SK-N-SH (cell line): ENCODE data around the gene L3MBTL2.

ENCODE experiments used
- EZH2phosphoT487 ChIP-seq: fragments of 200-600 bp; sonication (generic); IDR thresholded peaks from 2 replicates; pipeline ENCODE4 v1.6.1; 2017; ENCODE audit warnings: low read depth, mixed run types, mild to moderate bottlenecking, antibody characterized with exemption, moderate library complexity, borderline replicate concordance
- FOXM1 ChIP-seq: IDR thresholded peaks from 2 replicates; pipeline ENCODE4 v1.4.0; 2012; ENCODE audit warnings: low read depth, mild to moderate bottlenecking
- JUND ChIP-seq: IDR thresholded peaks from 2 replicates; pipeline ENCODE4 v1.4.0; 2012
- MEF2A ChIP-seq: IDR thresholded peaks from 2 replicates; pipeline ENCODE4 v1.4.0; 2012; ENCODE audit warnings: low read depth, borderline replicate concordance
- POLR2AphosphoS5 ChIP-seq: IDR thresholded peaks from 2 replicates; pipeline ENCODE4 v1.6.1; 2012; ENCODE audit warnings: low read depth, low read length
- RFX5 ChIP-seq: IDR thresholded peaks from 2 replicates; pipeline ENCODE4 v1.6.1; 2012; ENCODE audit warnings: mild to moderate bottlenecking, improper control_type of control experiment, low read length
- TF ChIP-seq, protein P1 (sequence below): fragments of 200-600 bp; sonication (generic); IDR thresholded peaks from 2 replicates; pipeline ENCODE4 v1.6.1; 2017; ENCODE audit warnings: antibody characterized with exemption, mild to moderate bottlenecking, moderate library complexity

DNA sequence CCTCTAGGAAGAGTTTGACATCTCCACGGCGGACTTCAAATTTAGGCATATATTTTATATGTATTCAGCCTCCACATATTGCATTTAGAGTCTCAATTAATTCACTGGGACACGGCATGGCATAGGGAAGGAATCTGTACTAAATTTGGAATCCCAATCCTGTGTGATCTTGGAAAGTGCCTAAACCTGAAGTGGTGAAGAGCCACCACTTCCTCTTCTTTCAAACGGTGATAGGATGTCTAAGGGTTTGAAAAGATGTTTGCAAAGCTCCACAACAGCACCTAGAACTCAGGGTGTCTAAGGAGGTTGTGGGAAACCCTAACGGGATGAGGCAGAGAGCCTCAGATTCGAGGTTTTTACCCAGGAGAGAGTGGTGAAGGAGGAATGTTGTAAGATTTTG, 1.0 kb upstream of the L3MBTL2 start:
- TF ChIP-seq EZH2phosphoT487: no peak
- no peak for TF ChIP-seq FOXM1
- no peak for TF ChIP-seq MEF2A
- no peak for TF ChIP-seq POLR2AphosphoS5
- no peak for TF ChIP-seq JUND
- no peak for TF ChIP-seq RFX5
- TF ChIP-seq, protein P1, sequence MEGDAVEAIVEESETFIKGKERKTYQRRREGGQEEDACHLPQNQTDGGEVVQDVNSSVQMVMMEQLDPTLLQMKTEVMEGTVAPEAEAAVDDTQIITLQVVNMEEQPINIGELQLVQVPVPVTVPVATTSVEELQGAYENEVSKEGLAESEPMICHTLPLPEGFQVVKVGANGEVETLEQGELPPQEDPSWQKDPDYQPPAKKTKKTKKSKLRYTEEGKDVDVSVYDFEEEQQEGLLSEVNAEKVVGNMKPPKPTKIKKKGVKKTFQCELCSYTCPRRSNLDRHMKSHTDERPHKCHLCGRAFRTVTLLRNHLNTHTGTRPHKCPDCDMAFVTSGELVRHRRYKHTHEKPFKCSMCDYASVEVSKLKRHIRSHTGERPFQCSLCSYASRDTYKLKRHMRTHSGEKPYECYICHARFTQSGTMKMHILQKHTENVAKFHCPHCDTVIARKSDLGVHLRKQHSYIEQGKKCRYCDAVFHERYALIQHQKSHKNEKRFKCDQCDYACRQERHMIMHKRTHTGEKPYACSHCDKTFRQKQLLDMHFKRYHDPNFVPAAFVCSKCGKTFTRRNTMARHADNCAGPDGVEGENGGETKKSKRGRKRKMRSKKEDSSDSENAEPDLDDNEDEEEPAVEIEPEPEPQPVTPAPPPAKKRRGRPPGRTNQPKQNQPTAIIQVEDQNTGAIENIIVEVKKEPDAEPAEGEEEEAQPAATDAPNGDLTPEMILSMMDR: no peak
